Measurements from ENCODE around the gene CLCA1.

CLCA1 gene

GRCh38 chr1:86538775-86539174 is 70.0 kb downstream of the CLCA1 start:
- H3K36me3 ChIP-seq (ENCODE audit: insufficient read depth, low read length) = no peaks in the 10 kb centered on the region
- no peaks in the 10 kb centered on the region for H3K4me1 ChIP-seq (ENCODE audit: insufficient read depth, low read length, severe bottlenecking)
- no peak overlapping the region for H3K27ac ChIP-seq (ENCODE audit: low read depth, low read length, poor library complexity, severe bottlenecking)
- no peak overlapping the region for H3K4me3 ChIP-seq (ENCODE audit: low read depth, low read length, poor library complexity, severe bottlenecking)
- H3K79me2 ChIP-seq (ENCODE audit: insufficient read depth, low read length) = no peaks in the 10 kb centered on the region
- no peaks in the 10 kb centered on the region; the same call in 1 of the 2 replicates for H4K20me1 ChIP-seq (ENCODE audit: insufficient read depth, low read length)
- no peaks in the 10 kb centered on the region for H3K27me3 ChIP-seq (ENCODE audit: insufficient read depth, low read length)
- TF ChIP-seq, protein P1, sequence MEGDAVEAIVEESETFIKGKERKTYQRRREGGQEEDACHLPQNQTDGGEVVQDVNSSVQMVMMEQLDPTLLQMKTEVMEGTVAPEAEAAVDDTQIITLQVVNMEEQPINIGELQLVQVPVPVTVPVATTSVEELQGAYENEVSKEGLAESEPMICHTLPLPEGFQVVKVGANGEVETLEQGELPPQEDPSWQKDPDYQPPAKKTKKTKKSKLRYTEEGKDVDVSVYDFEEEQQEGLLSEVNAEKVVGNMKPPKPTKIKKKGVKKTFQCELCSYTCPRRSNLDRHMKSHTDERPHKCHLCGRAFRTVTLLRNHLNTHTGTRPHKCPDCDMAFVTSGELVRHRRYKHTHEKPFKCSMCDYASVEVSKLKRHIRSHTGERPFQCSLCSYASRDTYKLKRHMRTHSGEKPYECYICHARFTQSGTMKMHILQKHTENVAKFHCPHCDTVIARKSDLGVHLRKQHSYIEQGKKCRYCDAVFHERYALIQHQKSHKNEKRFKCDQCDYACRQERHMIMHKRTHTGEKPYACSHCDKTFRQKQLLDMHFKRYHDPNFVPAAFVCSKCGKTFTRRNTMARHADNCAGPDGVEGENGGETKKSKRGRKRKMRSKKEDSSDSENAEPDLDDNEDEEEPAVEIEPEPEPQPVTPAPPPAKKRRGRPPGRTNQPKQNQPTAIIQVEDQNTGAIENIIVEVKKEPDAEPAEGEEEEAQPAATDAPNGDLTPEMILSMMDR (IDR thresholded peaks at IDR 0.05; ENCODE audit: low read length) = no peak
- no peak for TF ChIP-seq EZH2 (IDR thresholded peaks at IDR 0.05; ENCODE audit: borderline replicate concordance, low read length)
- no peak overlapping the region for H2AFZ ChIP-seq (ENCODE audit: low read length)
- H3K9me2 ChIP-seq (ENCODE audit: low read depth, low read length) = no peaks in the 10 kb centered on the region
- no peaks in the 10 kb centered on the region for H3K9me3 ChIP-seq (ENCODE audit: low read length)
- H3K4me2 ChIP-seq (ENCODE audit: low read length) = no peak overlapping the region
- H3K9ac ChIP-seq (ENCODE audit: low read length) = no peak overlapping the region
- no peaks in the 10 kb centered on the region for H3F3A ChIP-seq (ENCODE audit: insufficient read depth, low read length)

GRCh38 chr1:86541859-86542258 is 73.1 kb downstream of the CLCA1 start:
- Histone ChIP-seq H3K36me3 (ENCODE audit: insufficient read depth, low read length) (no peaks in the 10 kb centered on the region), H3K4me3 (ENCODE audit: low read depth, low read length, poor library complexity, severe bottlenecking) (no peak overlapping the region), H3K27ac (ENCODE audit: low read depth, low read length, poor library complexity, severe bottlenecking) (no peak overlapping the region), H3K9me3 (ENCODE audit: low read length) (no peaks in the 10 kb centered on the region), H3K9me2 (ENCODE audit: low read depth, low read length) (no peaks in the 10 kb centered on the region), H3K79me2 (ENCODE audit: insufficient read depth, low read length) (no peaks in the 10 kb centered on the region), H3F3A (ENCODE audit: insufficient read depth, low read length) (no peaks in the 10 kb centered on the region), H3K27me3 (ENCODE audit: insufficient read depth, low read length) (no peaks in the 10 kb centered on the region), H2AFZ (ENCODE audit: low read length) (no peak overlapping the region), H3K9ac (ENCODE audit: low read length) (no peak overlapping the region), H3K4me1 (ENCODE audit: insufficient read depth, low read length, severe bottlenecking) (no peaks in the 10 kb centered on the region), H4K20me1 (ENCODE audit: insufficient read depth, low read length) (no peaks in the 10 kb centered on the region), H3K4me2 (ENCODE audit: low read length) (no peak overlapping the region)
- TF ChIP-seq, protein P1 (IDR thresholded peaks at IDR 0.05; ENCODE audit: low read length) = no peak
- no peak for TF ChIP-seq EZH2 (IDR thresholded peaks at IDR 0.05; ENCODE audit: borderline replicate concordance, low read length)

DNA sequence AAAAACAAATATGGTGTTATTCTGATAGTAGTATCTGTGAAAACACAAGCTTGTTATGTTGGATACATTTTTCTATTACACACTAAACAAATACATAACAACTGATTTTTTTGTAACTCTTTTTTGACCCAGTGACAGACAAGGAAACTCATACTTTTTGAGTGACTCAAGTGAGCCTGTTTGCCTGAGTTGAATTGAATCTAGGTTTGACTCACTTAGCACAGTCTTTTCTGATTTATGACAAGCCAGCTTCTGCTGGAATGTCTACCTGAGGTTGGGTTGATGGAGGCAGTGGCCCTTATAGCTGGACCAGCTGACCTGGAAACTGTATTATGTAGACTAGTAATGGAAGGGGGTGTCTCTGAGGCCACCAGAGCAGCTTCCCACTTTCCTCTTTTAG is 73.9 kb downstream of the CLCA1 start:
- Histone ChIP-seq H3F3A (ENCODE audit: insufficient read depth, low read length) (no peaks in the 10 kb centered on the region), H3K27me3 (ENCODE audit: insufficient read depth, low read length) (no peaks in the 10 kb centered on the region), H3K79me2 (ENCODE audit: insufficient read depth, low read length) (no peaks in the 10 kb centered on the region), H3K36me3 (ENCODE audit: insufficient read depth, low read length) (no peaks in the 10 kb centered on the region), H3K9ac (ENCODE audit: low read length) (no peak overlapping the region), H3K9me3 (ENCODE audit: low read length) (no peaks in the 10 kb centered on the region), H3K4me2 (ENCODE audit: low read length) (no peak overlapping the region), H3K4me3 (ENCODE audit: low read depth, low read length, poor library complexity, severe bottlenecking) (no peak overlapping the region), H4K20me1 (ENCODE audit: insufficient read depth, low read length) (no peaks in the 10 kb centered on the region), H2AFZ (ENCODE audit: low read length) (no peak overlapping the region), H3K4me1 (ENCODE audit: insufficient read depth, low read length, severe bottlenecking) (no peaks in the 10 kb centered on the region), H3K27ac (ENCODE audit: low read depth, low read length, poor library complexity, severe bottlenecking) (no peak overlapping the region), H3K9me2 (ENCODE audit: low read depth, low read length) (no peaks in the 10 kb centered on the region)
- TF ChIP-seq, protein P1 (IDR thresholded peaks at IDR 0.05; ENCODE audit: low read length) = no peak
- no peak for TF ChIP-seq EZH2 (IDR thresholded peaks at IDR 0.05; ENCODE audit: borderline replicate concordance, low read length)

Measured in OCI-LY1 (cell line).